ENCODE results near the gene LDAH. TPM values are rescaled to one million over a fixed set of nuclear protein-coding genes. Genes with fewer than 3 reads are reported as not detected.

The LDAH gene
- total RNA-seq, 1 experiment from 2014 or later = 17.2 TPM

- no peak overlapping the region for H3K27ac ChIP-seq (ENCODE audit: low read length)
- no TSS peak for BruUV-seq (replicated peaks)
- no peaks in the 10 kb centered on the region for H3K4me1 ChIP-seq (ENCODE audit: control insufficient read depth, insufficient read depth, low read length)
- DNase-seq (ENCODE audit: low read depth, low spot score) (no peak), ATAC-seq (no peak)
- H3K4me3 ChIP-seq (ENCODE audit: low read depth in 2 of 2, low read length in 2 of 2) = no peak overlapping the region
- in situ Hi-C loops (cut with HindIII; ENCODE audit: low pct_unique_long_range_greater_than_20kb, low sequenced_read_pairs) = no loop called here
- no peaks in the 10 kb centered on the region for H3K9me3 ChIP-seq (ENCODE audit: control insufficient read depth, insufficient read depth, low read depth, low read length)
- H3K27me3 ChIP-seq (ENCODE audit: control insufficient read depth, insufficient read depth, low read length) = no peaks in the 10 kb centered on the region
- H3K36me3 ChIP-seq (ENCODE audit: control insufficient read depth, insufficient read depth, low read length) = no peaks in the 10 kb centered on the region
- no peak for TF ChIP-seq TCF7L2 (IDR thresholded peaks at IDR 0.05; ENCODE audit: low read depth, low read length)
- TF ChIP-seq POLR2AphosphoS5 (IDR thresholded peaks at IDR 0.05; ENCODE audit: low read depth, low read length) = no peak
- no peak for TF ChIP-seq SIN3A (IDR thresholded peaks at IDR 0.05; ENCODE audit: borderline replicate concordance, insufficient read depth, low read depth, low read length)
- no peak for TF ChIP-seq CTCF (IDR thresholded peaks at IDR 0.05)
- TF ChIP-seq REST (IDR thresholded peaks at IDR 0.05; ENCODE audit: insufficient read depth in 1 of 2, low read depth in 2 of 2, low read length in 1 of 2) = no peak
- intact Hi-C loops (cut with micrococcal nuclease; ENCODE audit: unreplicated experiment) = no loop called here
- ChIA-PET POLR2A (interaction anchor here (0.6 kb wide), 1 partner anchor 801 kb away, joined by 6 read pairs; no protein-coding TSS in a partner anchor), CTCF (no interaction called here)
Measured at GRCh38 chr2:20744366-20745335, 78.2 kb downstream of the LDAH start.

GRCh38 chr2:20738772-20739171 is 84.1 kb downstream of the LDAH start:
- TF ChIP-seq SIN3A (IDR thresholded peaks at IDR 0.05; ENCODE audit: borderline replicate concordance, insufficient read depth, low read depth, low read length) = no peak
- TF ChIP-seq TCF7L2 (IDR thresholded peaks at IDR 0.05; ENCODE audit: low read depth, low read length) = no peak
- TF ChIP-seq POLR2AphosphoS5 (IDR thresholded peaks at IDR 0.05; ENCODE audit: low read depth, low read length) = no peak
- no peak for TF ChIP-seq CTCF (IDR thresholded peaks at IDR 0.05)
- no peak for TF ChIP-seq REST (IDR thresholded peaks at IDR 0.05; ENCODE audit: insufficient read depth in 1 of 2, low read depth in 2 of 2, low read length in 1 of 2)
- Histone ChIP-seq H3K4me1 (ENCODE audit: control insufficient read depth, insufficient read depth, low read length) (no peaks in the 10 kb centered on the region), H3K36me3 (ENCODE audit: control insufficient read depth, insufficient read depth, low read length) (no peaks in the 10 kb centered on the region), H3K4me3 (ENCODE audit: low read depth in 2 of 2, low read length in 2 of 2) (no peak overlapping the region), H3K27ac (ENCODE audit: low read length) (no peak overlapping the region), H3K27me3 (ENCODE audit: control insufficient read depth, insufficient read depth, low read length) (no peaks in the 10 kb centered on the region), H3K9me3 (ENCODE audit: control insufficient read depth, insufficient read depth, low read depth, low read length) (no peaks in the 10 kb centered on the region)
- ChIA-PET POLR2A (no interaction called here), CTCF (no interaction called here)
- BruUV-seq (replicated peaks) = no TSS peak
- intact Hi-C loops (cut with micrococcal nuclease; ENCODE audit: unreplicated experiment) (no loop called here), in situ Hi-C loops (cut with HindIII; ENCODE audit: low pct_unique_long_range_greater_than_20kb, low sequenced_read_pairs) (no loop called here)
- DNase-seq (ENCODE audit: low read depth, low spot score) = no peak
- ATAC-seq = no peak

Measured in Panc1 (cell line).